ENCODE data around the gene TMEM119. TPM values are rescaled to one million over a fixed set of nuclear protein-coding genes. Genes with fewer than 3 reads are reported as not detected.

Gene TMEM119
- total and polyA plus RNA-seq, 9 of the 15 experiments (the other 6 are each of a cell fraction or from before 2014, with no cell fraction given), result 0.18 TPM; not detected in 8

- TF ChIP-seq ZBTB2 (IDR thresholded peaks at IDR 0.05) (peak; percentile 50; the same call in 1 of the 2 replicates), CBX3 (IDR thresholded peaks at IDR 0.05; ENCODE audit: borderline replicate concordance in 1 of 2, low read length in 2 of 2) (peak in 1 of 2 experiments; percentile 11; a peak in 1 of 3 replicates), KLF6 (CRISPR knock-in tag; IDR thresholded peaks at IDR 0.05; ENCODE audit: borderline replicate concordance) (no peak), CTCFL (IDR thresholded peaks at IDR 0.05; ENCODE audit: borderline replicate concordance, insufficient read depth, low read depth, low read length, poor library complexity, severe bottlenecking) (peak; percentile 46), ZBTB7A (IDR thresholded peaks at IDR 0.05; ENCODE audit: borderline replicate concordance, control insufficient read depth, low read depth, low read length) (peak; percentile 92), REST (IDR thresholded peaks at IDR 0.05; ENCODE audit: borderline replicate concordance) (peak; percentile 33; the same call in 1 of the 2 replicates), REST (CRISPR knock-in tag; IDR thresholded peaks at IDR 0.05; ENCODE audit: low read depth) (no peak), EGR1 (conservative IDR thresholded peaks at IDR 0.05) (peak; percentile 84), STAG1 (CRISPR knock-in tag; IDR thresholded peaks at IDR 0.05; ENCODE audit: borderline replicate concordance) (peak; percentile 29; the same call in 1 of the 2 replicates), ADNP (tag; IDR thresholded peaks at IDR 0.05) (peak; percentile 92), PHTF2 (CRISPR knock-in tag; IDR thresholded peaks at IDR 0.05) (no peak), SMARCA5 (IDR thresholded peaks at IDR 0.05) (0 out of 2 replicates have a peak, but pooled peaks have one; percentile 21), TGIF2 (CRISPR knock-in tag; IDR thresholded peaks at IDR 0.05) (no peak), SMAD2 (IDR thresholded peaks at IDR 0.05; ENCODE audit: low read depth, low read length) (no peak), RAD21 (CRISPR knock-in tag; conservative IDR thresholded peaks at IDR 0.05 in 1 of 2, IDR thresholded peaks at IDR 0.05 in 1 of 2) (peak in 1 of 2 experiments; percentile 68; a peak in 2 of 4 replicates), SMC3 (conservative IDR thresholded peaks at IDR 0.05; ENCODE audit: insufficient read depth, low read depth, low read length) (peak; percentile 42; the same call in 1 of the 2 replicates)
Measured at GRCh38 chr12:108611884-108612415, 14.1 kb upstream of the TMEM119 start (continued).
